ENCODE measurements around the gene PAPPA. TPM values are rescaled to one million over a fixed set of nuclear protein-coding genes. Genes with fewer than 3 reads are reported as not detected.

The PAPPA gene
- polyA plus RNA-seq, 1 donor from 2014 or later = 0.41 TPM

- H3K9me3 ChIP-seq (ENCODE audit: low read length) = no peaks in the 10 kb centered on the region
- no peak overlapping the region for H3K4me2 ChIP-seq (ENCODE audit: low read length)
- no peak for TF ChIP-seq CTCF (IDR thresholded peaks at IDR 0.05; ENCODE audit: poor library complexity, severe bottlenecking)
- TF ChIP-seq POLR2AphosphoS5 (IDR thresholded peaks at IDR 0.05) = no peak
- no peak for TF ChIP-seq TAF1 (IDR thresholded peaks at IDR 0.05; ENCODE audit: low read depth)
- TF ChIP-seq EP300 (conservative IDR thresholded peaks at IDR 0.05; ENCODE audit: poor library complexity, severe bottlenecking) = no peak
- TF ChIP-seq EZH2 (IDR thresholded peaks at IDR 0.05; ENCODE audit: borderline replicate concordance, insufficient read depth, low read length, poor library complexity, severe bottlenecking) = no peak
- TF ChIP-seq MXI1 (conservative IDR thresholded peaks at IDR 0.05; ENCODE audit: poor library complexity, severe bottlenecking) = no peak
- TF ChIP-seq REST (IDR thresholded peaks at IDR 0.05; ENCODE audit: borderline replicate concordance) = no peak
- no peak for TF ChIP-seq SMC3 (conservative IDR thresholded peaks at IDR 0.05; ENCODE audit: poor library complexity)
- TF ChIP-seq RAD21 (conservative IDR thresholded peaks at IDR 0.05) = no peak
- H2AFZ ChIP-seq (ENCODE audit: low read depth, low read length) = no peak overlapping the region
- H3K9ac ChIP-seq (ENCODE audit: low read length) = no peak overlapping the region
- H3K79me2 ChIP-seq (replicated peaks; ENCODE audit: insufficient read depth, low read length) = no peaks in the 10 kb centered on the region
- no peak overlapping the region for H3K4me3 ChIP-seq (ENCODE audit: low read length)
- H3K9me2 ChIP-seq (ENCODE audit: insufficient read depth, low read length) = no peaks in the 10 kb centered on the region
- no peaks in the 10 kb centered on the region for H3K36me3 ChIP-seq (ENCODE audit: insufficient read depth, low read length)
- no peaks in the 10 kb centered on the region for H3K27me3 ChIP-seq (ENCODE audit: insufficient read depth, low read depth, low read length)
- H3F3A ChIP-seq (ENCODE audit: insufficient read depth, low read length, poor library complexity, severe bottlenecking) = no peaks in the 10 kb centered on the region
- no peak overlapping the region for H3K27ac ChIP-seq (ENCODE audit: low read length)
- no peaks in the 10 kb centered on the region for H4K20me1 ChIP-seq (ENCODE audit: insufficient read depth)
These were observed 11.6 kb upstream of the PAPPA start for GRCh38 chr9:116141864-116142561.

- Histone ChIP-seq H3K4me2 (ENCODE audit: low read length) (no peak overlapping the region), H3K4me3 (ENCODE audit: low read length) (no peak overlapping the region), H3K36me3 (ENCODE audit: insufficient read depth, low read length) (no peaks in the 10 kb centered on the region), H3K79me2 (replicated peaks; ENCODE audit: insufficient read depth, low read length) (no peaks in the 10 kb centered on the region), H3K27ac (ENCODE audit: low read length) (no peak overlapping the region), H3K9me2 (ENCODE audit: insufficient read depth, low read length) (no peaks in the 10 kb centered on the region), H4K20me1 (ENCODE audit: insufficient read depth) (no peaks in the 10 kb centered on the region), H3K9me3 (ENCODE audit: low read length) (no peaks in the 10 kb centered on the region), H3F3A (ENCODE audit: insufficient read depth, low read length, poor library complexity, severe bottlenecking) (no peaks in the 10 kb centered on the region), H3K9ac (ENCODE audit: low read length) (no peak overlapping the region), H2AFZ (ENCODE audit: low read depth, low read length) (no peak overlapping the region), H3K27me3 (ENCODE audit: insufficient read depth, low read depth, low read length) (no peaks in the 10 kb centered on the region)
- TF ChIP-seq REST (IDR thresholded peaks at IDR 0.05; ENCODE audit: borderline replicate concordance) (no peak), CTCF (IDR thresholded peaks at IDR 0.05; ENCODE audit: poor library complexity, severe bottlenecking) (no peak), RAD21 (conservative IDR thresholded peaks at IDR 0.05) (no peak), EZH2 (IDR thresholded peaks at IDR 0.05; ENCODE audit: borderline replicate concordance, insufficient read depth, low read length, poor library complexity, severe bottlenecking) (no peak), SMC3 (conservative IDR thresholded peaks at IDR 0.05; ENCODE audit: poor library complexity) (no peak), TAF1 (IDR thresholded peaks at IDR 0.05; ENCODE audit: low read depth) (no peak)
These were observed 10.7 kb upstream of the PAPPA start for GRCh38 chr9:116142706-116143492.
